Ovary (tissue), 3 donors: ENCODE data around the gene MTCH1.

Experiments
- CTCF ChIP-seq, 3 donors: fragments of 450-650 bp in 2 of 3; fragments of 200-600 bp in 1 of 3; IDR thresholded peaks; one replicate each; pipeline versions ENCODE4 v1.5.1 to v1.8.0; 2016 to 2022; ENCODE audit warnings: antibody characterized with exemption in 3 of 3, mild to moderate bottlenecking in 1 of 3
- POLR2A ChIP-seq: fragments of 450-650 bp; IDR thresholded peaks from one replicate; pipeline ENCODE4 v1.6.1; 2017; ENCODE audit warnings: antibody characterized with exemption, mild to moderate bottlenecking, moderate library complexity
- donor health status: DM: no; HTN: no; CAD: no.

GRCh38 chr6:37033819-37034795 lies 48.1 kb upstream of the MTCH1 start:
- TF ChIP-seq CTCF (IDR thresholded peaks at IDR 0.05) (no peak), POLR2A (no peak)
